Inflammatory macrophage treated with lipopolysaccharide for 4 hours (primary cell): ENCODE results near the gene TNS1.

Source experiments
- DNase-seq: peaks from one replicate; pipeline ENCODE4 v3.0.0-alpha.2; 2020

The TNS1 gene

DNA sequence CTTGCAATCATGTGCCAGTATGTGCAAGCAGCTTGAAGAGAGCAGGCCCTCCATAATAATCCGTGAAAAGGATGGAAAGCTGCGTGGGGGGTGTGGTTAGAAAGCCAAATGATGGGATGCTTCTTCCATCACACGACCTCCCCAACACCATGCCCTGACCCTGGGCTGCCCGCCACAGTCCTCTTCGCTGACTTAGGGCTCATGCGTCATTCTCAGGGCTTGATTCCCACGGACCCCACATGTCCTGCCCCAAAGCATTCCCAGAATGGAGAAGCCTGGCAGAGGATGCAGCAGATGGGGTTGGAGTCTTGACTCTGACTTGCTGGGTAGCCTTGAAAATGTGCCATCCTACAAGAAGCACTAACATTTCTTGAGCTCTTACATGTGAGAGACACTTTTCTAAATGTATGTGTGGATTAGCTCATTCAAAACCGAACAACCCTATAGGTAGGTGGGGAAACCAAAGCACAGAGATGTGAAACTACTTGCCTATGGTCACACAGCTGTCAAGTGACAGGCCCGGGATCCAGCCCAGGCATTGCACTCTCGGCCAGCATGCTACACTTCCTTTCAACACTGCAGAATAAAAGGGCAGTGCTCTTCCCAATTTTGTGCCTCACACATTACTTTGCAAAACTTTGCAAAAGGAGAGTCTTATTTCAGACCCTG lies 3.7 kb downstream of the TNS1 start:
- peak; percentile 82 for DNase-seq

DNA sequence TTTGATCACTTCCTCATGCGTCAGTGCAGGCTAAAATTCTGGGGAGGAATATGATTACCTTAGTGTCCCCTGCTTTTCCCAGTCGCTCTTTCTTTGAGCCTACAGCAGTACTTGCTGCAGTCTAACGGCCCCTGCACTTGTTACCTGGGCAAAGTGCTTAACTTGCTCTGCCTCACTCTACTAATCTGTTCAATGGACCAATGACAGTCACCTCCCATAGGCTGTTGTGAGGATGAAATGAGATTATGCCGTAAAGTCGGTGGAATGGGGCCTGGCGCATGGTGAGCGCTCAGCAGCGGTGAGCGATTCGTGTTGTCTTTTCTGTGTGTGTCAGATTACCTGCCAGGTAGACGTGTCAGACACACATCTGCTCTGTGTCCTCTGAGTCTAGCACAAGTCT lies 5.3 kb downstream of the TNS1 start:
- DNase-seq: no peak

GRCh38 chr2:217996361-217996760 lies 6.4 kb downstream of the TNS1 start:
- peak; percentile 93 for DNase-seq

DNA sequence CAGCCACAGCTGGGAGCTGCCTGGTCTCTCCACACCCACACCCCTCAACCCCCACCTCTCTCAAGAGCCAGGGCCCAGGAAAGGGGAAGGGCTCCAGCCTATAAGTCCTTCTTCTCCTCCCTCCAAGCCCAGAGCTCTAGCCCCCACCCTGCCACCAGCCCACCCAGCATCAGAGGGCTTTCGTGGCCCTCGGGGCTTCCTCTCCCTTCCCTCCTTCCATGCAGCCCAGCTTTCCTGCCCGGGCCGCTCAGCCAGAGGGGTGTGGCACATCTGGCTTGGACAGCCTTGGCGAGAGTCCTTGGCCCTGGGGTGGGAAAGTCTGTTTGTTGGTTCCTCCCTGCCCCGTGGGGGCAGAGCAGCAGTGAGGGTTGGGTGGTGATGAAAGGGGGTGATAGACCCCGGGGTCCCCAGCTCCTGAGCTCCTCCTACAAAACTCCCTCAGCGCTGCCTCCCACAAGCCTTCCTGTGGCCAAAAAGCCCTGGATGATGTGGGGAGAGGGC lies 7.0 kb downstream of the TNS1 start:
- peak; percentile 53 for DNase-seq

DNA sequence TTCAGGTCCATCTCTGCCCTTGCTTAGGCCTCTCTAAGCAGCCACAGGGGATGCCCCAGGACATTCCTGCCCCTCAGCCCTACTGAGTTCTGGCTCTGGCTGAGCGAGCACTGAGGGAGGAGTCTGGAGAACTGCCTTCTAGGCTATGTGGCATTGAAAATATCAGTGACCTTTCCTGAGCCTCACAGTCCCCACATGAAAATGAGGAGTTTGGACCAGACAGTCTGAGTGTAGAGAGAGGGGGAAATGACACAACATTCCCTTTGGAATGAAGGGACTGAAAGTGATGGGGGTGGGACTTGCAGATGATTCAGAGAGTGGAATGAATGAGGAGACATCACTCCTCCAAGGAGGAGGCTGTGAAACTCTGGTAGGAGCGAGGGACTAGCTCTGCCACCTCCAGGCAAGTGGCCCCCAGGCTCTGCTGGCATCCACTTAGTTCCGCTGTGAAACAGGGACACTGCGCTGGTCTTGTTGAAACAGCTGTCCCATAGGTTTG lies 8.0 kb downstream of the TNS1 start:
- peak; percentile 35 for DNase-seq

DNA sequence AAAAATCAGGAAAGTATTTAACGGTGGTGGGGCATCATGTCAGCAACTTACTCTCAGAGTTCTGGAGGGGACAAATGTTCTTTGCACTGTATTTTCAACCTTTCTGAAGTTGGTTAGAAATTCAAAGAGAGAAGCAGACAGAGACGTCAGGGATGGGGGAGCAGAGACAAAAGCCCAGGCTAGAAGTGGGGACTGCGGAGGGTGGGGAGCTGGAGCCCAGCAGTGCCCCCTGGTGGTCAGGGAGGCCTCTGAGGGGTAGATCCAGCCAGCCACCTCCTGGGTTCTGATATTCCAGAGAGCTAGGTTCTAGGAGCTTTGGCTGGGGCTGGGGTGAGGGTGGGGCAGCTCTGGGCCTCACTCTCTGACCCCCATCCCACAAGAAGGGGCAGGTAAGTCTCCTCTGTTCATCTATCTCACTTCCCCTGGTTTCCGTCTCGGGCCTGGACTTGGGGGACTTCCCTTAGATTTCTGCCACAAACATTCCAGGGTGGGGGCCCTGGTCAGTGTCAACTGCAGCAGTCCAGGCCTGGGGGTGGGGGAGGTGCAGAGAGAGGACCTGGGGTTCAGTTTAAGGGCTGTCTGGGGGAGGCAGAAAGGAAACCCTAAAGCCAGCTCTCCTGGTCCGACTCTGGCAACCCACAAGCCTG lies 8.9 kb downstream of the TNS1 start:
- peak; percentile 62 for DNase-seq

DNA sequence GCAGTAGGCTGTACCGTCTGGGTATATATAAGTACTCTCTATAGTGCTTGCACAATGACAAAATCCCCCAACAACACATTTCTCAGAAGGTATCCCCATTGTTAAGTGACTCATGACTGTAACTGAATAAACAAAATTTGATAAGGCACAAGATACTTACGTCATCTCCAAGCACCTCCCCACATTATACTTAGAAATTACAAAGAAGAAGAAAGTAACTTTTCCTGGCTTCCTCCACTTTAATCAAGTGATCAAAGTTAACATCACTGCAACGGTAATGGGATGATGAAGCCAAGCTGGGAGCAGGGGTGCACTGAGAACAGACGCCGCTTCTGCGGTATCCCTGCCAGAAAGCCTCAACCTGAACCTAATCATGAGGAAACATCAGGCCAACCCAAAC lies 9.7 kb downstream of the TNS1 start:
- peak; percentile 81 for DNase-seq

- no peak for DNase-seq
These were observed 10.7 kb downstream of the TNS1 start for GRCh38 chr2:217992061-217992460.

- DNase-seq: no peak
These were observed 11.9 kb downstream of the TNS1 start for GRCh38 chr2:217990791-217991465.

- no peak for DNase-seq
These were observed 12.4 kb downstream of the TNS1 start for GRCh38 chr2:217990389-217990788.

DNA sequence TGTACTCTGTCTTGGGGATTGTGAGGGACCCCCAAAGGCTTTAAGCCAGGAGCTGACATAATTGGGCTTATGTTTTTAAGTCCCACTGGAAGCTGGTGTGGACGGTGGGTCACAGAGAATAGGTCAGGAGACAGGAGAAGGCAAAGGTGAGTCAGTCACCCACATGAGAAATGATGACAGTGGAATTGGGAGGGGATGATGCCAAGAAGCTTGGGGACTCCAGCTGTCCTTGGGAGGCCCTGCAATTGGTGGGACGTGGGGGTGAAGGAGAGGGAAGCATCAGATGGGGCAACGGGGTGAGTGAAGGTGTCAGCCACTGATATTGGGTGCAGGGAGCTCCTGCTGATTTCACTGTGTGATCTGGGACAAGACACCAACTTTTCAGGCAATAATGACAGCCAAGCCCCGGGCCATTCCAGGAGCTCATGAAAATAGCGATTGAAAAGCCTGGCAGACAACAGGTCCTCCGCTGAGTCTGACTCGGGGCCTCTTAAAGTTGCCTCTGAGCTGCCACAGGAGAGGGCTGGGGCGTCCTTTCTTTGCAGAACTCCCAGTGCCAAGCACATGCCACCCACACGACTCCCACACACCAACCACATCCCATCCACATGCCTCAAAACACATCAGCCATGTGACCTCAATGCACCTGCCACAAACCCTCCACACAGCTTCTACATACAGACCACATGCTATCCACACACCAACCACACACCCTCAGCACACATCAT lies 13.4 kb downstream of the TNS1 start:
- peak; percentile 34 for DNase-seq

DNA sequence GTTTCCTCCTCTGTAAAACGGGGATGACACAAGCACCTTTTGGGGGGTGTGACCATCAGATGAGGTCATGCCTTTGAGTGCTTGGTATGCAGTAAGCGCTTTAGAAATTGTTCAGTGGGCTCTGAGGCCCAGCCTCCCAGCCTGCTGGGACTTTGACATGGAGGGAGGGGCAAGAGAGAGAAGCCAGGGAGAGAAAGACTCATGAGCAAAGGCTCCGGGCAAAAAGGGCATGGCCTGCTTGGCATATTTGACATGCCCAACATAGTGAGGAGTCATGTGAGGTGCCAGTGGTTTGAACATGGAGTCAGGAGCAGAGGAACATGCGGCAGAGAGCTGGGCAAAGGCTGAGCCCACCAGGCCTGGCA lies 14.0 kb downstream of the TNS1 start:
- no peak for DNase-seq

DNA sequence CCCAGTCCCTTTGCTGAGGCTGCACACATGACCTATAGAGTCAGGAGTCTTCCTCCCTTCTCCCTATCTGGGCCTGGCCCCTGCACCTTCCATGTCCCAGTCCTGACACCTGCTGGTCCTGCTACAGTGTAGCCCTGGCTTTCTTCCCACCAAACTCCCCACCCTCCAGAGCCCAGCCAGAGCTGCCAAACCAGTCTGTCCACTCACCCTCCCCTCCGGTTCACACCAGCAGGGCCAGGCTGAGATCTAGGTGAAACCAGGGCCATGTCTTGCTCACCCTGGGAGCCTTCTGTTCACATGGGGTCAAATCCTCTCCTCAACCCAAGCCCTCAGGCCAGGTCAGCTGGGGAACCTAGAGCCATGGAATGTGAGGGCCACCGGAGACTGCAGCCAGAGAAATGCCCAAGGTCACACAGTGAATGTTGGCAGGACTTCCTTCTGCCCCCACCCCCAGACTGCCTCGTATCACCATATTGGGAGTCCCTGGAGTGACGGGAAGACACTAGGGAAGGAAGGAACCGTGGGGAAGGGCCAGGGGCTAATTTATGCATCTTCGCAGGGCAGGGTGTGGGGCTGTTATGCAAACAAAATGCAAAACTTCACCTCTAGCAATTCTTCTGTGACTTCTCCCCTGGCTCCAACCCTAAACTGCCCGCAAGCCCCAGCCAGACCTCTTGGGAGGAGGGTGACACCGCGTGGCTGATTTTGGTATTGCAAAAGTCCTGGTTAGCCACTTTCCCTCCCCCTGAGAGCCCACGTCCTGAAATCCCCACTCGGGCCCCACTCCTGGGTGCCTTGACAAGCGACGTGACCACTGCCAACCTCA lies 14.6 kb downstream of the TNS1 start:
- peak; percentile 89 for DNase-seq

DNA sequence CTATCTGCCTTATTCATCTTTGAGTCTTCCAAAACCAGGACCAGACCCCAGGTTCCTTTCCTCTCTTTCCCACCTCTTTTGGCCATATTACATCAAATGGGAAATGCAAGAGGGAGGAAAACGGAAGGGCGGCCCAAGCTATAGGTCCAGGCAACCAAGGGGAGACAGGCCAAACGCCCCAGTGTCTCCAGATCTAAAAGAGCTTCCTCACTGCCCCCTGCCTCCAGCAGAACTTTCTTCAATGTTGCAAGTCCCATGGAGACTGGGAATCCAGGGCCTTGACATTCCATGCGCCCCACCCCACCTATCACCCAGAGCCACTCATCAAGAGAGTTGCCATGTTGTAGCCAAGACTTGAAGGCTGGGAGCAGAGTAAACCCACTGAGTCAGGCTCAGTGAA lies 15.4 kb downstream of the TNS1 start:
- DNase-seq: no peak

DNA sequence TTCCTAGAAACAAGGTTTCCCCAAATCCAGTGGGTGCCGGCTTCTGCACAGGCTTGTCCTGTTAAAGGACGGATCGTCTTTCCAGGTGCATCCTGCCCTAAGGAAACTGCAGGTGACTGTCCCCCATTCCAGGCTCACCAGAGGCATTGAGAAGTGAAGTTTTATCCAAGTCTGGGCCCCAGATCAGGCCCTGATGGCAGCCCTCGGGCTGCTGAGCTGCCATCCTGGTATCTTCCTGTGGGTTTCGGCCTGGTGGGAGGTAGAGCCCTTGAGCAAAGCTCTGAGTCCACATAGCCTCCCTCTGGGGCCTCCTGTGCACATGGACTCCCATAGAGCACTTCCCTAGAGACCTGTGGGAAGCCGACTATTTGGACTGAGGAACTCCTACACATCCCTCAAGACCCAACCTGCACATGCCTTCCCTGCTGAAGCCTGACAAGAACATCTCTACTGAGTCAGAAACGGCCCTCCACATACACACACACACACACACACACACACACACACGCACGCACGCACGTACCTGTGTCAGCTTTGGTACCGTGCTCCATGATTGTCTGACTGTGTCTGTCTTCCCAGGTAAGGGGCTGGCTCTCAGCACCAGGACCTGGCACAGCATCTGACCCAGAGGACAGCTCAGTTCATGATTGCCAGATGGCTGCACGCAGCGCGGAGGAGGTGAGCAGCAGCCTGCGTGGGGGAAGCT lies 16.4 kb downstream of the TNS1 start:
- DNase-seq: no peak

- no peak for DNase-seq
These were observed 19.2 kb downstream of the TNS1 start for GRCh38 chr2:217983276-217984233.

DNA sequence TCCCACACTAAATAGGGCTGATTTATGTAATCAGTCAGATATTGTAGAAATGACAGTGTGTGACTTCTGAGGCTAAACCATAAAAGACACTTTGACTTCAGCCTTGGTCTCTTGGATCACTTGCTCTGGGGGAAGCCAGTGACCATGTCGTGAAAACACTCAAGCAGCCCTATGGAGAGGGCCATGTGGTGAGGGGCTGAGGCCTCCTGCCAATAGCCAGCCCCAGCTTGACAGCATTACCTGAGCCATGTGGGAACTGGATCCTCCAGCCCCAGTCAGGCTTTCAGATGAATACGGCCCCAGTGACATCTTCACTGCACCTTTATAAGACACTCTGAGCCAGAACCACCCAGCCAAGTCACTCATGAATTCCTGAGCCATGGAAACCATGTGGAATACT lies 20.8 kb downstream of the TNS1 start:
- DNase-seq: no peak

DNA sequence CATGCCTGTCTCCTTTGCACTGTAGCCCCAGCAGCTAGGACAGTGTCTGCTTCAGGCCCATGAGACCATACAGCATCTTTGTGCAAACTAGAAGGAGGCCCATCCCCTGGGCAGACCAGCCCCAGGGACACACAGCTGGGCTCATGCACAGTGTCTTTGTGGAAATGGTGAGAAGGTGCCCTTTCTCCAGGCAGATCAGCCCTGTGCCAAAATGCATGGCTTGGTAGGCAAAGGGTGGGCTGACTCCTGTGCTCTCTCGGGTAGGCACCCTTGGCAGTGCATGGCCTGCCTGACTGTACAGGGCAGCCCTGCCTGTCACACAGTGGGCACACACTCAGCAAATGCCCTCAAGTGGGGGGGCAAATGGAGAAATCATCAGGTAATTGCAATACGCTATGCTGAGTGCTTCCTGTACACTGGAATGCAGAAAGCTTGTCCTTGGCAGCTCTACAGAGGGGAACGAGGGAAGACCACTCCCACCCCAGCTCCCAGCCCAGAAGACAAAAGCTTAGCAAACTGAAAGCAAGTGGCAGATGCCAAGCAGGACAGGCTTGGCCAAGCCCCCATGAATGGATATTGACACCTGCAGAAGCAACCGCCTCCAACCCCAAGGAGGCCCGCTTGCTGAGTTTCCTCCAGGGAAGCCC lies 21.6 kb downstream of the TNS1 start:
- DNase-seq: no peak

DNA sequence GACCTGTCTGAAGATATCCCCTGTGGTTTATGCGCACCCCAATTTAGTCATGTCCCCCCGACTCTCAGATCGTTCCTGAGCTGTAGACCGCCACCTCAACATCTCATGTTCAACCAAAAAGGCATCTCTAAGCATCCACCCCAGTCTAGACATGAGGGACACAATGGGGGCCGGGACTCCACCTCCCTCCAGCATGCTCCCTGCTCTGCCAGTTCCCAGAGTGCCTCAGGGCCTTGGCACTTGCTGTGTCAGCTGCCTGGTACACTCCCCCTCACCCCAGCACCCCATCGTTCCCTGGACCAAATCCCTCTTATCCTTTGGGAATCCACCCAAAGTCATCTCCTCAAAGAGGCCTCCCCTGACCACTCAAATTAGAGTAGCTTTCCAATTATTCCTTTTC lies 22.2 kb downstream of the TNS1 start:
- no peak for DNase-seq

DNA sequence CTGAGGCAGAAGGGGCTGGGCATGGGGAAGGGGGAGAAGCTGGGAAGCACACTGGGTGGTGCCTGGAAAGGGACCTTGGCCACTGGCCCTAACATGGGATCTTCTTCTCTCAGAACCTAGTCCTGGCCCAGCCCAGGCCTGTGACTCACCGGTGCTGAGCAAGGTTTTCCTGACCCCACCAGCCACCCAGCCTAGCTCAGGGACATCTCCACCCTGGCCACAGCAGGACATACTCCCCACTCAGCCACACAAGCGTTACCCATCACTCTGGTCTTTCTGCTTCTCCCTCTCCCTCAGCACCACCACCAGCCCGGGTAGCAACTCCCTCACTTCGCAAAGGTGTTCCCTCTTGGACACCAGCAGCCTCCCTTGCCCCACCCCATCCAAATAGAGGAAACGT lies 22.8 kb downstream of the TNS1 start:
- no peak for DNase-seq
